ENCODE results near the gene CDK5R1. TPM values are rescaled to one million over a fixed set of nuclear protein-coding genes. Genes with fewer than 3 reads are reported as not detected.

The CDK5R1 gene
- total RNA-seq, 1 donor from 2014 or later = 1.8 TPM

DNA sequence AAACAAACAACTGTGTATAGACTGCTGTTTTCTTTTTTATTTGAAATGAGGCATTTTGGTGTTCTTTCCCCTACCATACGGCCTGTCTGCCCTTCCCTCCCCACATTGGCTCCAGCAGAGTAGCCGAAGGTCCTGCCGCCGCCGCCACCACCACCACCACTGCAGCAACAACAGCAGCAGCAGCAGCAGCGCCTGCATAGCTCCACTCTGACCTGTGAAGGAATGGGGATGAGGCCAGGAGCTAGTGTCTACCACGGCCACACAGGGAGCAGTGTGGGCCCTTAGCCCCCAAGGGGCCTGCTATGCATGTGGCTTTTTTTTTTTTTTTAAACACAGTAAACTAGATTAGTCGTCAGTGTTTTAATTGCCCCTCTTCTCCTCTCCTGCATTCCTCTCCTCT, 5.6 kb upstream of the CDK5R1 start:
- Mint-ChIP-seq H3K9me3 (ENCODE audit: unreplicated experiment) (no peaks in the 10 kb centered on the region), H3K36me3 (ENCODE audit: unreplicated experiment) (peaks cover 49% of the 10 kb centered on the region), H3K4me1 (ENCODE audit: unreplicated experiment) (peaks cover 18% of the 10 kb centered on the region), H3K27ac (ENCODE audit: unreplicated experiment) (no peak overlapping the region), H3K4me3 (ENCODE audit: unreplicated experiment) (no peak overlapping the region), H3K27me3 (ENCODE audit: unreplicated experiment) (no peaks in the 10 kb centered on the region)
- TF ChIP-seq, protein P1, sequence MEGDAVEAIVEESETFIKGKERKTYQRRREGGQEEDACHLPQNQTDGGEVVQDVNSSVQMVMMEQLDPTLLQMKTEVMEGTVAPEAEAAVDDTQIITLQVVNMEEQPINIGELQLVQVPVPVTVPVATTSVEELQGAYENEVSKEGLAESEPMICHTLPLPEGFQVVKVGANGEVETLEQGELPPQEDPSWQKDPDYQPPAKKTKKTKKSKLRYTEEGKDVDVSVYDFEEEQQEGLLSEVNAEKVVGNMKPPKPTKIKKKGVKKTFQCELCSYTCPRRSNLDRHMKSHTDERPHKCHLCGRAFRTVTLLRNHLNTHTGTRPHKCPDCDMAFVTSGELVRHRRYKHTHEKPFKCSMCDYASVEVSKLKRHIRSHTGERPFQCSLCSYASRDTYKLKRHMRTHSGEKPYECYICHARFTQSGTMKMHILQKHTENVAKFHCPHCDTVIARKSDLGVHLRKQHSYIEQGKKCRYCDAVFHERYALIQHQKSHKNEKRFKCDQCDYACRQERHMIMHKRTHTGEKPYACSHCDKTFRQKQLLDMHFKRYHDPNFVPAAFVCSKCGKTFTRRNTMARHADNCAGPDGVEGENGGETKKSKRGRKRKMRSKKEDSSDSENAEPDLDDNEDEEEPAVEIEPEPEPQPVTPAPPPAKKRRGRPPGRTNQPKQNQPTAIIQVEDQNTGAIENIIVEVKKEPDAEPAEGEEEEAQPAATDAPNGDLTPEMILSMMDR (IDR thresholded peaks at IDR 0.05) = no peak
- no peak for DNase-seq (ENCODE audit: extremely low spot score, unreplicated experiment)

DNA sequence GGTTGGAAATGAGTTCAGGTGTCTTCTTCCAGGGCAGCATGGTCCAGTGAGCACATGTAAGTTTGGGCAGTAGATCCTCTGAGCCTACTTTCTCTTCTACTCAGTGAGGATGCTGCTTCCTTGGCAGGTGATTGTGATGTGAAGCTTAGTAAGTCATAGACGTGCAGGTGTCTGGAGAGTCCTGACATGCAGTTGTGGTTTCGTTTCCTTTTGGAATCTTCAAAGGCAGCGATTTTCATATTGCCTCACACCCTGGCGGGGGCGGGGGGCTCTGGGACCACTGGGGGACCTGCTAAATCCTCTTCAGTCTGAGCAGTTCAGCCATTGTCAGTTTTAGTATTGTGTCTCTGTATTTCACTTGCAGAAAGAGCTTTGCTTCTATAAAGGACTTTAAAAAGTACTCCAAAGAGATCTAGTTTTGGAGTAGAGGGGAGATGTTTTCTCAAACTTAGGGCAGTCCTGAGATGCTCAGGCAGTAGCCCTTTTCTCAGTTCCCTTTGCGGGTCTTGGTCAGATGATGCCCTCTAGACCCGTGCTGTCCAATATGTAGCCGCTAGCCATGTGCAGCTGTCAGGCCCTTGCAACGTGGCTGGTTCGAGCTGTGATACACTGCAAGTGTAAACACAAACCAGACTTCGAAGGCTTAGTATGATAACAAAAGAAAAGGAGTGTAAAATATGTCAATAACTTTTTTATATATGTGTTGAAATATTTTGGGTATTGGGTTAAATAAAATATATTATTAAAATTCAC, 4.0 kb upstream of the CDK5R1 start:
- Mint-ChIP-seq H3K27me3 (ENCODE audit: unreplicated experiment) (no peaks in the 10 kb centered on the region), H3K4me1 (ENCODE audit: unreplicated experiment) (peaks cover 21% of the 10 kb centered on the region), H3K36me3 (ENCODE audit: unreplicated experiment) (peaks cover 38% of the 10 kb centered on the region), H3K4me3 (ENCODE audit: unreplicated experiment) (no peak overlapping the region), H3K9me3 (ENCODE audit: unreplicated experiment) (no peaks in the 10 kb centered on the region), H3K27ac (ENCODE audit: unreplicated experiment) (no peak overlapping the region)
- DNase-seq (ENCODE audit: extremely low spot score, unreplicated experiment) = peak; percentile 59
- TF ChIP-seq, protein P1 (IDR thresholded peaks at IDR 0.05) = no peak

DNA sequence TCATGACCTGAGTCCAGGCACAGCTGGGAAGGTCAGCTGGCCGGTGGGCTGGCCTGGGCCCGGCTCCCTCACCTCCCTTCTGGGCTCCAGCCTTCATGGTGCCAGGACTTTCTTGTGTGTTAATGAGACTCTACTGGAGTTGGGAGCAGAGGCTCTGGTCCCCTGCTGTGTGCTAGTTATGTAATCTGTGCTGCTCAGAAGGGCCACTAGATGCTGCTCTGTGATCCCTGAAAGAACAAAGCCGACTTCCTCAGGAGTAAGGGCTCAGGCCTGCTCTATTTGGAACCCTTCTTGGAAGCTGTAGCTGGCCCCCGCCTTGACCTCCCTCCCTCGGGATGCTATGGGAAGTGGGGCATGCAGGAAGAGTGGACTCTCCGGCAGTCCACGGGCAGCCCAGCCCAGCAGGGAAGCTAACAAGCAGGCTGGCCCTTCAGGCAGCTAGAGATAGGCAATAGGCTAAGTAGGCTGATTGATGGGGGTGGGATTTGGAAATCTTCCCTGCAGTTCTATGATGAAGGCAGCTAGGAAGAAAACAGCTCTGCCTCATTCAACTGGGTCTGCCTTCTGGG, 3.3 kb upstream of the CDK5R1 start:
- TF ChIP-seq, protein P1 (IDR thresholded peaks at IDR 0.05) = peak; percentile 63
- peak overlapping the region; percentile 33 for H3K4me3 Mint-ChIP-seq (ENCODE audit: unreplicated experiment)
- H3K36me3 Mint-ChIP-seq (ENCODE audit: unreplicated experiment) = peaks cover 32% of the 10 kb centered on the region
- no peaks in the 10 kb centered on the region for H3K9me3 Mint-ChIP-seq (ENCODE audit: unreplicated experiment)
- no peaks in the 10 kb centered on the region for H3K27me3 Mint-ChIP-seq (ENCODE audit: unreplicated experiment)
- no peak for DNase-seq (ENCODE audit: extremely low spot score, unreplicated experiment)
- H3K27ac Mint-ChIP-seq (ENCODE audit: unreplicated experiment) = peak overlapping the region; percentile 83
- peaks cover 29% of the 10 kb centered on the region for H3K4me1 Mint-ChIP-seq (ENCODE audit: unreplicated experiment)

DNA sequence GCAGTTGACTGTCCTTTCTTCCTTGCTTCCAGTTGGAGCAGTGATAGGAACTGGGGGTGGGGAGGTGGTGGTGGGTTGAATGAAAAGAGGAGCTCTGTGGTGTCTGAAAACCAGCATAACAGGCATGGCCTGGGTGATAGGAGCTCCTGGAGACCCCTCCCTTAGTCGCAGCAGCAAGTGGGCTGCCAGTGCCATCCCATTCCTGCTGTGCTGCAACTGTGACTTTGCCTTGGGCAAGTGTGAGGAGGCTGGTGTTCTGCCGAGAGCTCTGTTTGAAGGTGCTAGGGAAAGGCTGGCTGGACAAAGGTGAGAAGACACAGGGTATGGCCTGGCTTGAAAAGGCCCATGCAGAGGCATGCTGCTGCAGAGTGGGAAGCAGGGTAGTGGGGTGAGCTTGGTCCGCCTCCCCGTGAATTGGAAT, 2.7 kb upstream of the CDK5R1 start:
- Mint-ChIP-seq H3K27me3 (ENCODE audit: unreplicated experiment) (no peaks in the 10 kb centered on the region), H3K4me1 (ENCODE audit: unreplicated experiment) (peaks cover 29% of the 10 kb centered on the region), H3K36me3 (ENCODE audit: unreplicated experiment) (peaks cover 26% of the 10 kb centered on the region), H3K9me3 (ENCODE audit: unreplicated experiment) (no peaks in the 10 kb centered on the region), H3K4me3 (ENCODE audit: unreplicated experiment) (no peak overlapping the region), H3K27ac (ENCODE audit: unreplicated experiment) (peak overlapping the region; percentile 83)
- no peak for DNase-seq (ENCODE audit: extremely low spot score, unreplicated experiment)
- TF ChIP-seq, protein P1 (IDR thresholded peaks at IDR 0.05) = no peak

DNA sequence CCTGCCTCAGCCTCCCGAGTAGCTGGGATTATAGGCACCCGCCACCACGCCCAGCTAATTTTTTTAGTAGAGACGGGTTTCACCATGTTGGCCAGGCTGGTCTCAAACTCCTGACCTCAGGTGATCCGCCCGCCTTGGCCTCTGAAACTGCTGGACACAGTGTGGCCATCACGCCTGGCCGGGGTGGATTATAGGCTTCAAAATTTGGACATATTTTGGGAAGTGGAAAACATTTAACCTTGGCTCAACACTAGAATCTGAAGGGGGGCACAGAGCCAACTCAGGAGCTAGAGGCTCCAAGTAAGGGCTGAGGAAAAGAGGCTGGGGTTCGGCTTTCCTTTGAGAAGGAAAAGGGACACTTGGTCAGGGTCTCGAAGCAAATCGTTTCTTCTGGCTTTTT, 2.2 kb upstream of the CDK5R1 start:
- peaks cover 22% of the 10 kb centered on the region for H3K36me3 Mint-ChIP-seq (ENCODE audit: unreplicated experiment)
- no peak overlapping the region for H3K4me3 Mint-ChIP-seq (ENCODE audit: unreplicated experiment)
- H3K27me3 Mint-ChIP-seq (ENCODE audit: unreplicated experiment) = no peaks in the 10 kb centered on the region
- TF ChIP-seq, protein P1 (IDR thresholded peaks at IDR 0.05) = no peak
- no peaks in the 10 kb centered on the region for H3K9me3 Mint-ChIP-seq (ENCODE audit: unreplicated experiment)
- peaks cover 29% of the 10 kb centered on the region for H3K4me1 Mint-ChIP-seq (ENCODE audit: unreplicated experiment)
- H3K27ac Mint-ChIP-seq (ENCODE audit: unreplicated experiment) = no peak overlapping the region
- DNase-seq (ENCODE audit: extremely low spot score, unreplicated experiment) = no peak

Data from osteocyte (in vitro differentiated cells).